NCI-H226 (cell line): ENCODE measurements around the gene C10orf143.
"Not testable (repeated sequence)": the region's sequence is repeated elsewhere in the genome, so short reads cannot be mapped to it uniquely, and the experiment has no call there.

Experiments used
- DNase-seq: peaks from one replicate; pipeline ENCODE4 v3.0.0-alpha.2; 2015

The C10orf143 gene

GRCh38 chr10:130027716-130028464 lies 82.7 kb downstream of the C10orf143 start:
- DNase-seq: no peak

- no peak for DNase-seq
These were observed 83.8 kb downstream of the C10orf143 start for GRCh38 chr10:130026670-130027456.

GRCh38 chr10:130025811-130026485 lies 84.7 kb downstream of the C10orf143 start:
- no peak for DNase-seq

GRCh38 chr10:130025326-130025725 lies 85.3 kb downstream of the C10orf143 start:
- no peak for DNase-seq

GRCh38 chr10:130024779-130025325 lies 85.8 kb downstream of the C10orf143 start:
- no peak for DNase-seq

GRCh38 chr10:130024326-130024725 lies 86.3 kb downstream of the C10orf143 start:
- not testable (repeated sequence) for DNase-seq

GRCh38 chr10:130023454-130024230 lies 87.0 kb downstream of the C10orf143 start:
- no peak for DNase-seq

- no peak for DNase-seq
These were observed 87.9 kb downstream of the C10orf143 start for GRCh38 chr10:130022511-130023299.

GRCh38 chr10:130022086-130022485 lies 88.5 kb downstream of the C10orf143 start:
- no peak for DNase-seq

- DNase-seq: no peak
These were observed 89.2 kb downstream of the C10orf143 start for GRCh38 chr10:130021383-130021950.

GRCh38 chr10:130020651-130021382 lies 89.8 kb downstream of the C10orf143 start:
- no peak for DNase-seq

- no peak for DNase-seq
These were observed 91.9 kb downstream of the C10orf143 start for GRCh38 chr10:130018730-130019185.

- no peak for DNase-seq
These were observed 92.4 kb downstream of the C10orf143 start for GRCh38 chr10:130018265-130018664.

GRCh38 chr10:130017631-130018022 lies 93.0 kb downstream of the C10orf143 start:
- no peak for DNase-seq

GRCh38 chr10:130016993-130017630 lies 93.5 kb downstream of the C10orf143 start:
- no peak for DNase-seq

- DNase-seq: no peak
These were observed 94.5 kb downstream of the C10orf143 start for GRCh38 chr10:130016095-130016494.

- no peak for DNase-seq
These were observed 95.4 kb downstream of the C10orf143 start for GRCh38 chr10:130015075-130015695.

- no peak for DNase-seq
These were observed 96.2 kb downstream of the C10orf143 start for GRCh38 chr10:130014263-130015074.
